Measurements from ENCODE around the gene CTSA.
"Not testable (repeated sequence)": the region's sequence is repeated elsewhere in the genome, so short reads cannot be mapped to it uniquely, and the experiment has no call there.

CTSA gene

DNA sequence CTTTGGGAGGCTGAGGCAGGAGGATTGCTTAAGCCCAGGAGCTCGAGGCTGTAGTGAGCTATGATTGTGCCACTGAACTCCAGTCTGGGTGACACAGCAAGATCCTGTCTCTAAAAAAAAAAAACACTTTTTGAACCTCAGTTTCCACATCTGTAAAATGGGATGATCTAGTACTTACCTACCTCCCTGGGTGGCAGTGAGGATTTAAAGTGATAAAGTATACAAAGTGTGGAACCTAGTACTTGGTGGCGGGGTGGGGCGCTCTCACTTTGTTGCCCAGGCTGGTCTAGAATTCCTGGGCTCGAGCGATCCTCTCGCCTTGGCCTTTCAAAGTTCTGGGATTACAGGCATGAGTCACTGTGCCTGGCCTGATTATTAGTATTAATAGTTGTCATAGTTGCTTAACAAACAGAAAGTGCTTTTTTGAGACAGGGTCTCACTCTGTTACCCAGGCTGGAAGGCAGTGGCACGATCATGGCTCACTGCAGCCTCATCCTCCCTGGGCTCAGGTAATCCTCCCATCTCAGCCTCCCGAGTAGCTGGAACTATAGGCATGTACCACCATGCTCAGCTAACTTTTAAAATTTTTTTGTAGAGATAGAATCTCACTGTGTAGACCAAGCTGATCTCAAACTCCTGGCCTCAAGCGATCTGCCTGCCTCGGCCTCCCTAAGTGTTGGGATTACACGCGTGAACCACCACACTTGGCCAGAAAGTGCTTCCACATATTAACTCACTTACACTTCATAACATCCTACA is 27.8 kb downstream of the CTSA start:
- no peak for DNase-seq

DNA sequence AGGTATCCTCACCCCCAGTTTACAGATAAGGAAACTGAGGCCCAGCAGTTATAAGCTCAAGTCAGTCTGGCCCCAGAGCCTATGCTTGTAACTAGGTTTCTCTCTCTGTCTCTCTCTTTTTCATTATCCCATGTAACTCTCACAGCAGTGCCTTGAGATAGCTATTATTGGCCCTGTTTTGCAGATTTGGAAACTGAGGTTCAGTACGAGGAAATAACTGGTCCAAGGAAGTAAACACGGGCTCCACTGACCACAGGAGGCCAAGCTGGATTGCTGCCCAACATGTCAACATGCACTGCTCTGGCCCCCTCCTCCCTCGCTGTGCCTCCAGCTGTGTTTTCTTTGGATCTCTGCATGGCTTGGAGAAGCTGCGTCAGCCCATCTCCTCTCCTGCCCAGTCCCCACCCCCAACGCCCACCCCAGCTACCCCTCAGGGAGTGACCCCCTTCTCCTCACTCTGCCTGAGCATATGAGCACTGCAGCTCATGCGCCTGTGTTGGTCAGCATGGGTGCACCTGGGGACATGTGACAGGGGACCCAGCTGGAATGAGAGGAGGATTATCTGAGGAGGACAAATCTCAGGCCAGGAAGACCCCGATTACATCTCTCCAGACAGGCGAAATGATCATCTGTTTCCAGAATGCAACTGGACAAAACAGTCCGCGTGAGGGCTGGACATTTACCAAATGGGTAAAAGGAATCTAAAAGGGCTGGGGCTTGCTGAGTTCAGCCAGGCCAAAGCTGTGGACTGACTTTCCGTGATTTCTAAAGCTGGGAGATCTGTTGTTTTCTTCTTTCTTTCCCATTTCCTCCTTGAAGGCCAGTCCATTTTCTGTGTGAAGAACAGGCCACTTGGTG is 28.6 kb downstream of the CTSA start:
- DNase-seq = peak; percentile 54

DNA sequence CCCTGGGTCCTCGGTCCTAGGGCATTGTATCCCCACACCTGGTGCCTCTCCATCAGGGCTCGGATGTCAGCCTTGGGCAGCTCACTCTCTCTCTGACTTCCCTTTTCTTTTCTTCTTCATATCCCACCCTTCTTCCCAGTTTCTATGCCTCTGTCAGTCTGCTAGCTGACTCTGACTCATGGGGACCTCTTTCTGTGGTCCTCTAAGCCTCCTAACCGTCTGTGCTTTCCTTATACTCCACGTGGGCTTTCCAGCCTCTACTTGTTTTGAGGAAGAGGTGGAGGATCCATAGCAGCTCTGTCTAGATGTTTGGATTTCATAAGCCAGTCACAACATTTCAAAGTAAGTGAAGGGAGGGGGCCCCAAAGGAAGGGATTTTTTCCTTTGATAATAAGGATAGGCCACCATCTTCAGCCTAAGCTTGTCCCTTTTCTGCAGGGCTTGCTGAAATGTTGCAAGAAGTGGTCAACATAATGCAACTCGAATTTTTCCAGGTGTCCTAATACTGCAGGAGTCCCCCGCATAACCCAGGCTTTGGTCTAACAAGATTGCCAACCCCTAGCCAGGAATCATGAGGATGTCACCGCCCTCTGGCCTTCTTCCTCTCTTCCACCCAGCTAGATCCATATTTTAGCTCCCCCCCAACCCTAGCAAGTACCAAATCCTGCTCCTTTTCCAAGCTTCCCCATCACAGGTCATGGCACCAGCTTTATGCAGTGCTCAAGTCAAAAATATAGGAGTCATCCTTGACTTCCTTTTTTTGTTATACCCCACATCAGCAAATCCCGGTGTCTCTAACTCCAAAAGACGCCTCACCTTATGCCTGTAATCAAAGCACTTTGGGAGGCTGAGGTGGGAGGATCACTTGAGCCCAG is 29.6 kb downstream of the CTSA start:
- DNase-seq = no peak

DNA sequence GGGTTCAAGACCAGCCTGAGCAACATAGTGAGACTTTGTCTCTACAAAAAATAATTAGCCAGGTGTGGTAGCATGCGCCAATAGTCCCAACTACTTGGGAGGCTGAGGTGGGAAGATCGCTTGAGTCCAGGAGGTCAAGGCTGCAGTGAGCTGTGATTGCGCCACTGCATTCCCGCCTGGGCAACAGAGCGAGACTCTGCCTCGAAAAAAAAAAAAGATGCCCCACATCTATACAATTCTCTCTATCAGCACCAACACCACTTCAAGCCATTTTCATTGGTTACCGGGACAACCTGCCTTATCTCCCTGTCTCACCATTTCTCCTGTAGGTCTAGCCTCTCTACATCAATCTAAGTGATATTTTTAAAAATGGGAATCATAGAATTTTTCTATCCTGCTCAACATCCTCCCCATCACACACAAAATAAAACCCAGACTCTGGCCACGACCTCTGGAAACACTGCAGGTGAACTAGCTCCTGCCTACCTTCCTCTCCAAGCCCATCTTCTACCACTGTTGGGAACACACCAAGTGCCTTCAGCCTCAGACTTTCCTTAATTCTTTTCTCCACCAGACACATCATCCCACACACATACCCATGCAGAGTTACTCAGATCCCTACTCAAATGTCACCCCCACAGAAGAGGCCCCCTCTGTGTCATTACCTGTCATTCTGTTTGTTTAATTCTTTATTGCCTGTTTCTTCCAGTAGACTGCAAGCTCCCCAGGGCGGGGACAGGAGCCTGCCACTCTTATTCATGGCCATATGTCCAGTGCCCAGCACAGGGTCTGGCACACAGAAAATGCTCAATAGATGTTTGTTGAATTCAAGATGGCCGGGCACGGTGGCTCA is 30.4 kb downstream of the CTSA start:
- no peak for DNase-seq

- no peak for DNase-seq
These were observed 33.5 kb downstream of the CTSA start for GRCh38 chr20:45924391-45925261.

- no peak for DNase-seq
These were observed 34.8 kb downstream of the CTSA start for GRCh38 chr20:45925821-45926506.

GRCh38 chr20:45926731-45927070 is 35.6 kb downstream of the CTSA start:
- no peak for DNase-seq

DNA sequence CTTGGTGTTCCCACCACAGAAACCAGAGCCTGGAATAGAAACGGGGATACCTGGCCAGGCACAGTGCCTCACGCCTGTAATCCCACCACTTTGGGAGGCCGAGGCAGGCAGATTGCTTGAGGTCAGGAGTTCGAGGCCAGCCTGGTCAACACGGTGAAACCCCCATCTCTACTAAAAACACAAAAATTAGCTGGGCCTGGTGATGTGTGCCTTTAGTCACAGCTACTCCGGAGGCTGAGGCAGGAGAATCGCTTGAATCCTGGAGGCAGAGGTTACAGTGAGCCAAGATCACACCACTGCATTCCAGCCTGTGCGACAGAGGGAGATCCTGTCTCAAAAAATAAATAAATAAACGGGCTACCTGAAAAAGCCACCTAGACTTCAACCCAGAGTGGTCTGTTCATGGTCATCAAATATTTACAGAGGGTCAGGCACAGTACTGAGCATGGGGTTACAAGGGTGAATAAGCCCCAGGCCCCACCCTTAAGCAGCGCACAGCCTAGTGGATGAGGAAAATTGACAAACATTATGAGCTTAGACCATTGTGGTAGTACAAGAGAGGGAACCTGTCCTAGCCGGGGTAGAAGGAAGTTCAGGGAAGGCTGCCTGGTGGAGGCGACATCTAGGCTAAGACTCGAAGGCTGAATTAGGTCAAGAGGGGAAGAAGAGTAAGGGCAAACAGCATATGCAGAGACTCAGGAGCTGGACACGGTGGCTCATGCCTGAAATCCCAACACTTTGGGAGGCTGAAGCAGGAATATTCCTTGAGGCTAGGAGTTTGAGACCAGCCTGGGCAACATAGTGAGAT is 36.1 kb downstream of the CTSA start:
- DNase-seq = no peak

DNA sequence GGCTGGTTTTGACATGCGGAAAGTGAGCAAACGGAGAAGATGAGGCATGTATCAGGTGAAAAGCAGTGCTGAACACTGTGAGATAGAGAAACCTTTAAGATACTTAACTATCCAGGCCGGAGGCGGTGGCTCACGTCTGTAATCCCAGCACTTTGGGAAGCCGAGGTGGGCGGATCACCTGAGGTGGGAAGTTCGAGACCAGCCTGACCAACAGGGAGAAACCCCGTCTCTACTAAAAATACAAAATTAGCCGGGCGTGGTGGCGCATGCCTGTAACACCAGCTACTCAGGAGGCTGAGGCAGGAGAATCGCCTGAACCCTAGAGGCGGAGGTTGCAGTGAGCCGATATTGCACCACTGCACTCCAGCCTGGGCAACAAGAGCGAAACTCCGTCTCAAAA is 40.5 kb downstream of the CTSA start:
- not testable (repeated sequence) for DNase-seq

DNA sequence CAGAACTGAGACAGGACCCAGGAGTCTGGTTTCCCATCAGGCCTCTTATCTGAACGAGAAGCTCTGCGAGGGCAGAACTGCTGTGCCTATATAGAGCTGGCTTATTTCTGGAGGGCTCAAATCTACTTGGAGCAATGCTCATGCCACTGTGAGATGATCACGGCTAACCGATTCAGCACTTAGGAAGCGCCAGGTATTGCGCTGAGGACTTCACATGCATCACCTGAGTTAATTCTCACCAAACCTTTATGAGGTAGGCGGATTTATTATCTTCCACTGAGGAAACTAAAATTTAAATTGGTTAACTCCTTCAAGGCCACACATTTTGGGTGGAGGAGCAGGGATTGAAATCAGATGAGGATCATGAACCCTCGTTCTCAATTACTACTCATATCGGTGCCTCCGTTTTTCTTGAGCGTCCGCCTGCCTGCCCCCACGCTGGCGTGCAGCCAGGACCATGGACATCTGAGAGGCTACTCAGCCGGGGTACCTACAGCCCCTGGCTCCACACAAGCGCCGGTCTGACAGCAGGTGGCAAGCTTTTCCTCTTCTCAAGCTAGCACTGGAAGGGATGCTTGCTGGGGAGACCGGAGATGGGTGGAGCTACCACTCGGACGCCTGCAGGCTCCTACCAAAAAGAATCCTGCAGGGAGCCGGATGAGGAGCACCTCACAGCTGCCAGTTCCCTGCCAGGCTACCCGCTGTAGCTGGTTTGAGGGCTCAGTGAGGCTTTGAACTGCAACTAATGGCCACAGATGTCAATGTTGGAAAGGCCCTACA is 42.3 kb downstream of the CTSA start:
- peak; percentile 93 for DNase-seq

DNA sequence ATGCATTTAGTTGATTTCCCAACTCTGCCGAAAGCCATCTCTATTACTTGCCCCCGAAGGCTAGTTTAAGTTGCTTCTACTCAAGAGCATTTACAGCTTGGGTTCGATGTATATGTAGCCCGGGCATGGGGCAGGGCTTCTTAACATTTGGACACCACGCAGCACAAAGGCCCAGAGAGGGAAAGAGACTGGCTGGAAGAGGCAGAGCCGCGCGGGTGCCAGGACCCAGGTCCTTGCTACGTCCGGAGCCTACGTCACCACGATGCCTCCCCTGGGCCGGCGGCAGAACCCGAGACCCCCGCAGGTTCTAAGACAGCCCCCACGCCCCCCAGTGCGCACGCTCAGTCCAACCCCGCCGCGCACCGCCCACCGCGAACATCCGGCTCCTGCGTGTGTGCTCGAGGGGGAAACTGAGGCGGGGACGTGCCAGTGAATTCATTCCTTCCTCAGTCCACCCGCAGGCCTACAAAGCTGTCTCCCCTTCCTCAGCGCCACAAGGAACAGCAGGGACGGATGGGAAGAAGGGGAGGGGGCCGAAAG is 43.0 kb downstream of the CTSA start:
- peak; percentile 78 for DNase-seq

DNA sequence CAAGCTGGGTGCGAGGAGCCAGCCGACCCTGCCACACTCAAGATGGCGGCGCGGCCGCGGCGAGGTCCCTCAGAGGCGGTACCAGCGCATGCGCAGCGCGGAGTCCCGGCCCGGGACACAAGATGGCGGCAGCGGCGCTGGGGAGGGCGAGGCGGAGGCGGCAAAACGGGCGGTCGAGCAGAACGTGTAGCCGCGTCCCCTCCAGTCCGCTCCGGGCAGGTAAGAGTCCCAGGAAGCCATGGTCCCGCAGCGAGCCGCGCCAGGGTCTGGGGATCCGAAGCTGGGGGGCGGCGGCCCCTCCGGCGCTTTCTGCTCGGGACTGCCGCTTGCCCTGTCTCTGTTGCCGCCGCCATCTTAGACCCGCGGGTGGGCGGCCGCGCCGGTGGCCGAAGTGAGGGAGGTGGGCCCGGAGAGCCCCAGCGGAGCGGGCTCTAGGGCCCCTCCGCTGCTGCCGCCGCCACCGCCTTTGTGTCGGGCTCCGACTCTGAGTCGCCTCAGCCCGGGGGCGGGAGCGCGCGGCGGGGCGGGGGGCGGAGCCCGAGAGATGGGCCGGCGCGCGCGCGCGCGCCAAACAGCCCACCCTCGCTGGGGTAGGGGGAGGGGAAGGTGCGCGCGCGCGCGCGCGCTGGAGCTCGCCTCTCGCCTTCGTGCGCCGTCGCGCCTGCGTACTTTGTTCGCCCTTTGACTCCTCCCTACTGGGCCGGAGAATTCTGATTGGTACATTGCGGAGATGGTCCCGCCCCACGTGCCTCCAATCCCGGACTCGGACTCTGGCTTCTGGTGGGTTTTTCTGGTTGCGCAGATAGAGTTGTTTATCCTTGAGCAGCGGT is 43.7 kb downstream of the CTSA start, which contains the start of gene PCIF1:
Gene PCIF1 (plus strand): TSS at position 98 of the 830 bp plus-strand sequence. CDS start 4,317 bp downstream, outside the sequence.
- peak; percentile 95 for DNase-seq

DNA sequence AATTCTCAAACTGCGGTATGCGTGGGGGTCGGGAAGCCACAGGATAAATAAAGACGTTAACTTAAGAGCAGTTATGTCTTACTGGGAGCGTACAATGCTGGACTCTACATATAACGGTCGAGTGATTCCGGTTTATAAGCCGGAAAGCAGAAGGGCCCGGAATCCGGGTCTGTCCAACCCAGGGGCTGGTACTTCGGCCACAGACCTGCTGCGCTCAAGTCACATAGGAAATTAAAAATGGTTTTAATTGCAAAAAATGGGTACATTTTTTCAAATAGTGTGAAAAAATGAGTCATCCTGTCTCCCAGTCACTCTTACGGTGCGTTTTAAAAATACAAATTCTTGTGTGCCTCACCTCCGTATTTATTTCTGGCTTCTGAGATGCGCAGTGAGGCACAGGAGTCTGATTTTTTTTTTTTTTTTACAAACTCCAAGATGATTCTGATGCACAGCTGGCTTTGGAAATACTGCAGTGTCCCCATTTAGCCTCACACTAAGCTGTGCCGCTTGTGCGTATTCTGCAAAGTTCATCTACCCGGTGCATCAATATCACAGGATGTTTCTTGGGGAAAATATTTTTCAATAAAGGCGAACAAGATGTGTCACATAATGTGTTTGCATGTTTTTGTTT is 44.4 kb downstream of the CTSA start:
- no peak for DNase-seq

- no peak for DNase-seq
These were observed 46.6 kb downstream of the CTSA start for GRCh38 chr20:45937765-45938164.

- DNase-seq = no peak
These were observed 47.7 kb downstream of the CTSA start for GRCh38 chr20:45938727-45939438.

GRCh38 chr20:45940053-45940452 is 48.9 kb downstream of the CTSA start:
- no peak for DNase-seq

Data from NCI-H69 (cell line).